ENCODE results near the gene TIMM10B. TPM values are rescaled to one million over a fixed set of nuclear protein-coding genes. Genes with fewer than 3 reads are reported as not detected.
A peak's percentile ranks its signal among the peaks of the same experiment; 100 is the strongest.

TIMM10B gene
- total RNA-seq, 2 donors from 2014 or later: 29.6 to 30.5 TPM

DNA sequence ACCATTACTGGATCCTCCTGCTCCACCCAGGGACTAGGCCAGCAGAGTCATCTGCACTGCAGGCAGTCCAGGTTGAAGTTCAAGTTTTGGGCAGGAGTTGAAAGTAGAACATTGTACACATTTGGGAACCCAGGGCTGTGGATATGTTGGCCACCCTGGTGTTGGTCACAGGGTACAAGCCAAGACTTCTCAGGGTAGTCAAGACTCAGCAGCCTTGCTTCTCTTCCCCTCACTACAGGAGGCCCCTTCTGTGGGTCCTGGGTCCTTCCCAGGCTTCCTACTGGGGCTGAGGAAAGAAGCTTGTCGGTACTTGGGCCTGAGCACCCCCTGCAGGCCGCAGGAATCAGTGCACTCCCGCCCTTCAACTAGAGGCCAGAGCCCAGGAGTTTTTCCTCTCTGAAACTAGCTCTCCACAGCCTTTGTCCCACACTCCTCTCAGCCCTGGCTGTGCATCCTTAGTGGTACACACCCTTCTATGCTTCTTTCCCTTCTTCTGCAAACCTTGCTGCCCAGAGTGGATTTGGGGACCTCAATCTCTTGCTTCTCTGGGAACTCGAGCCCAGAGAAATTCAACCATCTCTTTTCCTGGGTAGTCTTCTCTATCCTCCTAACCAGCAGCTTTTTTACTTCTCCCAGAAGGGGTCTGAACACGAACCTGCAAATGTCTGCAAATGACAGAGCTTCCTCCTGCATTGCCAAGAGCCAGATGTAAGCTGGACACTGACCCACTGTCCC lies 37.9 kb upstream of the TIMM10B start:
- no peak overlapping the region for H3K27ac ChIP-seq (ENCODE audit: low read depth, low read length)
- no peak overlapping the region for H3K27ac Mint-ChIP-seq
- H3K4me1 ChIP-seq (ENCODE audit: control insufficient read depth, insufficient read depth, low read length): peaks cover 21% of the 10 kb centered on the region
- no peaks in the 10 kb centered on the region for H3K36me3 Mint-ChIP-seq (ENCODE audit: low read depth)
- WGBS, 2 experiments (ENCODE audit: insufficient coverage in 1 of 2, insufficient read length in 1 of 2): 14 to 26% methylated on average over 3 to 5 of the region's 5 CpGs
- no peaks in the 10 kb centered on the region for H3K27me3 Mint-ChIP-seq (ENCODE audit: insufficient read depth)
- DNase-seq: peak; percentile 86
- no peaks in the 10 kb centered on the region for H3K36me3 ChIP-seq (ENCODE audit: control insufficient read depth, insufficient read depth, low read length)
- H3K4me1 Mint-ChIP-seq: peaks cover 6% of the 10 kb centered on the region
- H3K4me3 Mint-ChIP-seq: no peak overlapping the region
- peak; percentile 91 for TF ChIP-seq CTCF (conservative IDR thresholded peaks at IDR 0.05)
- H3K27me3 ChIP-seq (ENCODE audit: control insufficient read depth, insufficient read depth, low read length, poor library complexity, severe bottlenecking): no peaks in the 10 kb centered on the region
- H3K9me3 ChIP-seq (ENCODE audit: control insufficient read depth, low read length): no peaks in the 10 kb centered on the region
- no peak overlapping the region for H3K4me3 ChIP-seq (ENCODE audit: low read length)
- no peaks in the 10 kb centered on the region for H3K9me3 Mint-ChIP-seq
- H3K9ac ChIP-seq (ENCODE audit: extremely low read depth, low read length, poor library complexity, severe bottlenecking): no peak overlapping the region

GRCh38 chr11:6448574-6448973 lies 32.7 kb upstream of the TIMM10B start:
- no peak for TF ChIP-seq CTCF (conservative IDR thresholded peaks at IDR 0.05)
- H3K9ac ChIP-seq (ENCODE audit: extremely low read depth, low read length, poor library complexity, severe bottlenecking): no peak overlapping the region
- H3K27me3 Mint-ChIP-seq (ENCODE audit: insufficient read depth): no peaks in the 10 kb centered on the region
- WGBS, 2 experiments (ENCODE audit: insufficient coverage in 1 of 2, insufficient read length in 1 of 2): 100% methylated on average over 3 of the region's 3 CpGs; no CpG with 5 or more reads in 1 of the 2 experiments
- H3K4me3 Mint-ChIP-seq: no peak overlapping the region
- no peaks in the 10 kb centered on the region for H3K4me1 ChIP-seq (ENCODE audit: control insufficient read depth, insufficient read depth, low read length)
- H3K4me1 Mint-ChIP-seq: peaks cover 6% of the 10 kb centered on the region
- peaks cover 35% of the 10 kb centered on the region for H3K36me3 ChIP-seq (ENCODE audit: control insufficient read depth, insufficient read depth, low read length)
- H3K36me3 Mint-ChIP-seq (ENCODE audit: low read depth): no peaks in the 10 kb centered on the region
- no peaks in the 10 kb centered on the region for H3K27me3 ChIP-seq (ENCODE audit: control insufficient read depth, insufficient read depth, low read length, poor library complexity, severe bottlenecking)
- no peak overlapping the region for H3K4me3 ChIP-seq (ENCODE audit: low read length)
- no peak for DNase-seq
- no peaks in the 10 kb centered on the region for H3K9me3 ChIP-seq (ENCODE audit: control insufficient read depth, low read length)
- H3K9me3 Mint-ChIP-seq: no peaks in the 10 kb centered on the region
- no peak overlapping the region for H3K27ac Mint-ChIP-seq
- no peak overlapping the region for H3K27ac ChIP-seq (ENCODE audit: low read depth, low read length)

- no peak overlapping the region for H3K27ac Mint-ChIP-seq
- Histone ChIP-seq H3K9me3 (ENCODE audit: control insufficient read depth, low read length) (no peaks in the 10 kb centered on the region), H3K27me3 (ENCODE audit: control insufficient read depth, insufficient read depth, low read length, poor library complexity, severe bottlenecking) (no peaks in the 10 kb centered on the region), H3K36me3 (ENCODE audit: control insufficient read depth, insufficient read depth, low read length) (peaks cover 45% of the 10 kb centered on the region), H3K27ac (ENCODE audit: low read depth, low read length) (no peak overlapping the region), H3K4me1 (ENCODE audit: control insufficient read depth, insufficient read depth, low read length) (no peaks in the 10 kb centered on the region), H3K9ac (ENCODE audit: extremely low read depth, low read length, poor library complexity, severe bottlenecking) (no peak overlapping the region), H3K4me3 (ENCODE audit: low read length) (no peak overlapping the region)
- peaks cover 7% of the 10 kb centered on the region for H3K36me3 Mint-ChIP-seq (ENCODE audit: low read depth)
- no peak for TF ChIP-seq CTCF (conservative IDR thresholded peaks at IDR 0.05)
- no peaks in the 10 kb centered on the region for H3K27me3 Mint-ChIP-seq (ENCODE audit: insufficient read depth)
- WGBS, 2 experiments (ENCODE audit: insufficient coverage in 1 of 2, insufficient read length in 1 of 2): 95 to 100% methylated on average over 1 to 3 of the region's 3 CpGs
- H3K9me3 Mint-ChIP-seq: no peaks in the 10 kb centered on the region
- no peak for DNase-seq
- H3K4me3 Mint-ChIP-seq: no peak overlapping the region
- H3K4me1 Mint-ChIP-seq: no peaks in the 10 kb centered on the region
These were observed 29.1 kb upstream of the TIMM10B start for GRCh38 chr11:6452219-6452618.

Data from endodermal cell (in vitro differentiated cells).